Hematopoietic multipotent progenitor cell treated with erythropoietin and hydrocortisone succinate and interleukin-3 and kit ligand, for 6 days (in vitro differentiated cells): ENCODE results near the gene POMGNT1.

Source experiments
- DNase-seq: peaks from one replicate; pipeline ENCODE4 v3.0.0-alpha.2; 2015

The POMGNT1 gene

DNA sequence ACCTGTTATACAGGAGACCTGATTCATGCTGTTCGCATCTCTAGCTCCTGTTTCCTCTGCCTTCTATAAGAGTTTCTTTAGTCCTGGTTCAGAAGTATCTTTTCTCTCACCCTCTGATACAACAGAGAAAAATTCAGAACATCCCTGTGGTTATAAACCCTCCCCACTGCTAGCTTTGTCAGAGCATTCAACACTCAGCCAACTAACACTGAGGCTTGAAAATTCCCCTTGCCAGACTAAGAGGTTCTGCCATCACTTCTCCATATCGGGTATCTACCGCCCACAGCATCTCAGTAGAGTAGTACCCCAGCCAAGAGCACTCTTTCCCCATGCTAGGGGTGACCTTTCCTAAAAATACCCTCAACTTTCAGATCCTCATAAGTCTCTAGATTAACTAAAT is 46.2 kb downstream of the POMGNT1 start:
- no peak for DNase-seq

DNA sequence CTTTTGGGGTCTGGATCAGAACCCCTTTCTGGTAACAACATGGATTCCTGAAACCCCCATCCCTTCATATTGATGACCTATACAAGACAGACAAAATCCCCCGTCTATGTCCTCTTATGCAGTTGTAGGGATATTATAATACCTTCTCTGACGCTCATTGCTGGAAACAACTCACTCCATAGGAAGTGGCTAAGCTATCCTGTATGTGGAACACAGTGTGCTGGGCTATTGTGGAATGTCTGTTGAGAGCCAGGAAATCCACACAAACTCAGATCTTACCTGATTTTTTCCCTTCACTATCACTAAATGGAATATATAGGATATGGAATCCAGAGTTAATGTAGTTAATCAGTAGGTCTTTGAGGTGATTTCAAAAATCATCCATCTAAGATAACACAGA is 48.1 kb downstream of the POMGNT1 start:
- no peak for DNase-seq

DNA sequence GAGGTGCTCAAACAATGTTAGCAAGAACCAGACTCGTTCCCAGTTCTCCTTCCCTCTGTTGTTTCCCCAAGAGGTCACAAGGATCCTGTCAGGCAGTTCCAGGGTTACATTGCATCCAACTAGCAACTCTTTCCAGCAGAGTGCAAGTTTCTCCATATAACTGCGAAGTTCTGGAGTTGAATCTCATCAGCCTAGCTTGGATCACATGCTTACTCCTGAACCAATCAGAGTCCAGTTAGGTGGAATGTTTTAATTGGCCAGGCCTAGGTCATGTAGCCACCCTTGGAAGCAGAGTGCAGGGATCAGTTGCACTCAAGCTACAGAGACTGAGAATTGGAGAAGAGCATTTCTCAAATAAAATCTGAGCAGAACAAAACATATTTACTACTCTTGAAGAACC is 49.9 kb downstream of the POMGNT1 start:
- no peak for DNase-seq
